ENCODE measurements around the gene SORBS1. TPM values are rescaled to one million over a fixed set of nuclear protein-coding genes. Genes with fewer than 3 reads are reported as not detected.

The SORBS1 gene
- total and polyA plus RNA-seq, 2 experiments from 2014 or later = 11.0 to 20.6 TPM

DNA sequence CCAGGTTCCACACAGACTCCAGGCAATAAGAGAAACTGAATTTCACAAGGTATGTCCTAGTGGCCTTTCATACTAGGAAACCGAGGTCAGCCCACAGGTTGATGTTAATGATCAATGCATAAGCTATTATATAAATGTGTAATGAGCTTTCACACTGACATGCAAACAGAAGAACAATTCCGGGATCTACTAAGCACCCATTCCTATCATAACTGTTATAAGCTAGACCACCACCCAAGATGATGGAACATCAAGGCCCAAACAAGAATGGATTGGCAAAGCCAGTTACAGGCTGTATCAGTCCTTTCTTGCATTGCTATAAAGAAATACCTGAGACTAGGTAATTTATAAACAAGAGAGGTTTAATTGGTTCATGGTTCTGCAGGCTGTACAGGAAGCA is 15.2 kb downstream of the SORBS1 start:
- H3K4me3 ChIP-seq = no peak overlapping the region
- no peaks in the 10 kb centered on the region for H3K27me3 ChIP-seq
- H3K36me3 ChIP-seq = no peaks in the 10 kb centered on the region
- H3K4me1 ChIP-seq (ENCODE audit: low read depth) = peaks cover 43% of the 10 kb centered on the region
- no peak for TF ChIP-seq CTCF (IDR thresholded peaks at IDR 0.05; ENCODE audit: low read depth, low read length)
- DNase-seq (ENCODE audit: low read depth in 1 of 2, low spot score in 1 of 2) = no peak
- no peaks in the 10 kb centered on the region for H3K9me3 ChIP-seq (ENCODE audit: low read depth)
- no peak overlapping the region for H3K27ac ChIP-seq

DNA sequence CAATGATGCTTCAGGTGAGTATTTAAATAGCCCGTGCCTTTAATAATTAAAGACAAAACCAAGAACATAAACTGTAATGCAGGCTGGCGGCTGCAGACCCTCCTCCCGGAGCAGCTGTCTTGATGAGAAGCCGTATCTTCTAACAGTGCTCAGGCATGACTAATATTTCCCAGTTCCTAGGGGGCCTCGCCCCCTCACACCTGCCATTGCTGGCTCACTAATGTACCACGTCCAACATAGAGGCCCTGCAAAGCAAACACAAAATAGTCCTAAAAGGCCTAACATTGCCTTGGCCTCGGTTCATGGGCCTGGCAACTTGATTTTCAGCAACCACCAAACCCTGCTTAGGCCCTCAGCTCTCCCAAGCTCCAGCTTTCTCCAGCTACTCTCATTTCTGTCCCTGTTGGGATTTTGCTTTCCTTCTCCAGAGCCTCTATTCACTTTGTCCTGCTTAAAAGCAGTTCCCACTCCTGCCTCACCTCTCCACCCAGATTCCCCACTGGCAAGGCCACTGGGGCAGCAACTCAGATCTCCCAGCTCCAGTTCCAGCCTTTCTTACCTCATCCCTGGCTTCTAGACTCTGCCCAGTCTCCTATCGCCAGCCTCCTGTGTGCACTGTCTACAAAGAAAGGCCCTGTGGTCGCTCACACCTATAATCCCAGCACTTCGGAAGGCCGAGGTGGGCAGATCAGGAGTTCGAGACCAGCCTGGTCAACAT is 16.2 kb downstream of the SORBS1 start:
- H3K27ac ChIP-seq = peak overlapping the region; percentile 94
- peaks cover 41% of the 10 kb centered on the region for H3K4me1 ChIP-seq (ENCODE audit: low read depth)
- DNase-seq (ENCODE audit: low read depth in 1 of 2, low spot score in 1 of 2) = no peak
- no peak for TF ChIP-seq CTCF (IDR thresholded peaks at IDR 0.05; ENCODE audit: low read depth, low read length)
- H3K36me3 ChIP-seq = no peaks in the 10 kb centered on the region
- no peaks in the 10 kb centered on the region for H3K27me3 ChIP-seq
- H3K4me3 ChIP-seq = no peak overlapping the region
- H3K9me3 ChIP-seq (ENCODE audit: low read depth) = no peaks in the 10 kb centered on the region

- Histone ChIP-seq H3K27ac (peak overlapping the region; percentile 94), H3K4me1 (ENCODE audit: low read depth) (peaks cover 41% of the 10 kb centered on the region), H3K4me3 (no peak overlapping the region), H3K27me3 (no peaks in the 10 kb centered on the region), H3K36me3 (no peaks in the 10 kb centered on the region), H3K9me3 (ENCODE audit: low read depth) (no peaks in the 10 kb centered on the region)
- TF ChIP-seq CTCF (IDR thresholded peaks at IDR 0.05; ENCODE audit: low read depth, low read length) = no peak
- no peak for DNase-seq (ENCODE audit: low read depth in 1 of 2, low spot score in 1 of 2)
Observed at GRCh38 chr10:95543459-95543858, 17.7 kb downstream of the SORBS1 start.

GRCh38 chr10:95542761-95543160 is 18.4 kb downstream of the SORBS1 start:
- Histone ChIP-seq H3K4me3 (no peak overlapping the region), H3K27me3 (no peaks in the 10 kb centered on the region)

DNA sequence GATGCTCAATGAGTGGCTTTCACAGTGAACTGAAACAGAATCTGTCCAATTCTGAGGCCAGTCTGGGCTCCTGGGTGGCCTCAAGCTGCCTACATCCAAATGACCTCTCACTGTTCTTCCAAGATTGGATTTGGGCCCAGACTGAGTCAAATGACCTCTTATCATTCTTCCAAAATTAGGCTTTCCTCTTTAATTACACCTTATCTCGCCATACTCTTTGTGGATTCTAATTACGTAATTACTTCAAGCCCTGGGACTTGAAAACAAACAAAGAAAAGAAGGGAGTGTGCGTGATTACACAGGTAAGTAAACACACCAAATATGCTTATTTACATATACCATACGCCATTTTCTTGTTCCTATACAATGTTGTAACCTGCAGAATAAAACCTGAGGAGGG is 18.8 kb downstream of the SORBS1 start:
- H3K4me1 ChIP-seq (ENCODE audit: low read depth) = peaks cover 41% of the 10 kb centered on the region
- no peak for DNase-seq (ENCODE audit: low read depth in 1 of 2, low spot score in 1 of 2)
- H3K36me3 ChIP-seq = no peaks in the 10 kb centered on the region
- no peak for TF ChIP-seq CTCF (IDR thresholded peaks at IDR 0.05; ENCODE audit: low read depth, low read length)
- no peaks in the 10 kb centered on the region for H3K27me3 ChIP-seq
- no peak overlapping the region for H3K4me3 ChIP-seq
- no peaks in the 10 kb centered on the region for H3K9me3 ChIP-seq (ENCODE audit: low read depth)
- peak overlapping the region; percentile 94 for H3K27ac ChIP-seq

More at GRCh38 chr10:95542761-95543160, 18.4 kb downstream of the SORBS1 start:
- no peak for TF ChIP-seq CTCF (IDR thresholded peaks at IDR 0.05; ENCODE audit: low read depth, low read length)
- Histone ChIP-seq H3K36me3 (no peaks in the 10 kb centered on the region), H3K27ac (peak overlapping the region; percentile 94), H3K9me3 (ENCODE audit: low read depth) (no peaks in the 10 kb centered on the region), H3K4me1 (ENCODE audit: low read depth) (peaks cover 41% of the 10 kb centered on the region)
- no peak for DNase-seq (ENCODE audit: low read depth in 1 of 2, low spot score in 1 of 2)
